Endothelial cell (in vitro differentiated cells): Measurements from ENCODE around the gene OR10A6. TPM values are rescaled to one million over a fixed set of nuclear protein-coding genes. Genes with fewer than 3 reads are reported as not detected.

Source experiments
- DNase-seq: peaks from one replicate; pipeline ENCODE4 v3.0.0; 2021; ENCODE audit warnings: low spot score
- H3K27ac Mint-ChIP-seq: one replicate; pipeline ENCODE4 v1.8.0; 2021; ENCODE audit warnings: mixed read lengths, inconsistent platforms; ENCODE audit not compliant: unreplicated experiment
- H3K27me3 Mint-ChIP-seq: one replicate; pipeline ENCODE4 v1.8.0; 2021; ENCODE audit warnings: mild to moderate bottlenecking, moderate library complexity, mixed read lengths, inconsistent platforms; ENCODE audit not compliant: unreplicated experiment
- H3K36me3 Mint-ChIP-seq: one replicate; pipeline ENCODE4 v1.8.0; 2021; ENCODE audit warnings: mild to moderate bottlenecking, low read depth, mixed read lengths, inconsistent platforms; ENCODE audit not compliant: unreplicated experiment
- H3K4me1 Mint-ChIP-seq: one replicate; pipeline ENCODE4 v1.8.0; 2021; ENCODE audit warnings: mild to moderate bottlenecking, mixed read lengths, inconsistent platforms; ENCODE audit not compliant: unreplicated experiment
- H3K4me3 Mint-ChIP-seq: one replicate; pipeline ENCODE4 v1.8.0; 2021; ENCODE audit warnings: mild to moderate bottlenecking, mixed read lengths, inconsistent platforms; ENCODE audit not compliant: unreplicated experiment
- H3K9me3 Mint-ChIP-seq: one replicate; pipeline ENCODE4 v1.8.0; 2021; ENCODE audit warnings: mixed read lengths, inconsistent platforms; ENCODE audit not compliant: unreplicated experiment
- CTCF ChIP-seq: fragments of 200-600 bp; sonication (generic); IDR thresholded peaks from one replicate; pipeline ENCODE4 v1.5.0; 2021; ENCODE audit warnings: antibody characterized with exemption; ENCODE audit not compliant: unreplicated experiment
- total RNA-seq: library from RNA; stranded (reverse); fragmentation: NEBNext Ultra II Directional; extraction: Animal tissue kit (Norgen Biotek cat#: 25700); gene quantifications from one replicate; pipeline ENCODE4 v1.2.1, GENCODE V29; 2021; ENCODE audit not compliant: unreplicated experiment

The OR10A6 gene
- total RNA-seq, 1 donor from 2014 or later, result not detected

GRCh38 chr11:7941608-7942007 lies 10.5 kb upstream of the OR10A6 start, which contains the start of gene OR10A3:
TSS of gene OR10A3 (minus strand) at chr11:7941708. CDS start at chr11:7939520, 2,188 bp downstream.
- Mint-ChIP-seq H3K27ac (no peak within 1 kb of the TSS), H3K9me3 (peaks cover 9% of the 10 kb centered on the region), H3K27me3 (no peaks in the 10 kb centered on the region), H3K36me3 (no peaks in the 10 kb centered on the region), H3K4me3 (no peak within 1 kb of the TSS), H3K4me1 (no peaks in the 10 kb centered on the region)
- no peak for DNase-seq
- no peak for TF ChIP-seq CTCF

- Mint-ChIP-seq H3K4me3 (no peak overlapping the region), H3K27me3 (no peaks in the 10 kb centered on the region), H3K4me1 (no peaks in the 10 kb centered on the region), H3K36me3 (no peaks in the 10 kb centered on the region), H3K9me3 (peaks cover 9% of the 10 kb centered on the region), H3K27ac (no peak overlapping the region)
- no peak for DNase-seq
- TF ChIP-seq CTCF, result no peak
These were observed 10.1 kb upstream of the OR10A6 start for GRCh38 chr11:7941146-7941545.

- Mint-ChIP-seq H3K4me1 (no peaks in the 10 kb centered on the region), H3K27ac (no peak overlapping the region), H3K27me3 (no peaks in the 10 kb centered on the region), H3K36me3 (no peaks in the 10 kb centered on the region), H3K9me3 (no peaks in the 10 kb centered on the region), H3K4me3 (no peak overlapping the region)
- no peak for TF ChIP-seq CTCF
- DNase-seq, result no peak
These were observed 5.5 kb upstream of the OR10A6 start for GRCh38 chr11:7936615-7937014.

- Mint-ChIP-seq H3K27me3 (no peaks in the 10 kb centered on the region), H3K4me1 (peaks cover 5% of the 10 kb centered on the region), H3K36me3 (no peaks in the 10 kb centered on the region), H3K27ac (no peak overlapping the region), H3K4me3 (no peak overlapping the region), H3K9me3 (no peaks in the 10 kb centered on the region)
- DNase-seq, result no peak
- TF ChIP-seq CTCF, result no peak
These were observed 3.4 kb downstream of the OR10A6 start for GRCh38 chr11:7927635-7928034.

GRCh38 chr11:7924536-7924935 lies 6.5 kb downstream of the OR10A6 start:
- H3K27ac Mint-ChIP-seq, result no peak overlapping the region
- DNase-seq, result no peak
- no peaks in the 10 kb centered on the region for H3K9me3 Mint-ChIP-seq
- H3K36me3 Mint-ChIP-seq, result no peaks in the 10 kb centered on the region
- no peak overlapping the region for H3K4me3 Mint-ChIP-seq
- no peaks in the 10 kb centered on the region for H3K4me1 Mint-ChIP-seq
- H3K27me3 Mint-ChIP-seq, result no peaks in the 10 kb centered on the region
- no peak for TF ChIP-seq CTCF
